HepG2 (cell line): ENCODE data around the gene NFS1. TPM values are rescaled to one million over a fixed set of nuclear protein-coding genes. Genes with fewer than 3 reads are reported as not detected.

Experiments used
- KDM3A ChIP-seq: IDR thresholded peaks from 2 replicates; pipeline ENCODE4 v1.6.1; 2018; ENCODE audit warnings: low read depth, missing compliant biosample characterization
- KIAA2018 ChIP-seq: sonication (generic); formaldehyde crosslinking; IDR thresholded peaks from 2 replicates; pipeline ENCODE4 v1.5.0; 2020; ENCODE audit warnings: mild to moderate bottlenecking, missing genetic modification reagents, borderline replicate concordance
- KLF12 ChIP-seq: sonication (generic); formaldehyde crosslinking; IDR thresholded peaks from 2 replicates; pipeline ENCODE4 v1.4.0; 2020; ENCODE audit warnings: missing genetic modification reagents, borderline replicate concordance
- NFE2L1 ChIP-seq: sonication (generic); formaldehyde crosslinking; IDR thresholded peaks from 2 replicates; pipeline ENCODE4 v1.4.0; 2020; ENCODE audit warnings: missing genetic modification reagents, mild to moderate bottlenecking, borderline replicate concordance
- POLR2A ChIP-seq, 2 experiments: IDR thresholded peaks; 2 replicates each; pipeline ENCODE4 v1.6.1; 2011; ENCODE audit warnings: low read depth in 2 of 2, low read length in 2 of 2, mild to moderate bottlenecking in 1 of 2, moderate library complexity in 1 of 2; ENCODE audit not compliant: insufficient read depth in 1 of 2
- PRPF4 ChIP-seq: fragments of 200-400 bp; formaldehyde crosslinking; IDR thresholded peaks from 2 replicates; pipeline ENCODE4 v1.6.1; 2016; ENCODE audit warnings: low read length, low read depth; ENCODE audit not compliant: poor library complexity, severe bottlenecking
- SRY ChIP-seq: sonication (generic); formaldehyde crosslinking; IDR thresholded peaks from 2 replicates; pipeline ENCODE4 v1.8.0; 2022; ENCODE audit warnings: mild to moderate bottlenecking, missing genetic modification reagents
- TBL1XR1 ChIP-seq: fragments of 150-350 bp; IDR thresholded peaks from 2 replicates; pipeline ENCODE4 v1.6.1; 2014; ENCODE audit warnings: borderline replicate concordance, low read length; ENCODE audit not compliant: partially characterized antibody
- TRIM22 ChIP-seq: fragments of 450-650 bp; IDR thresholded peaks from 2 replicates; pipeline ENCODE4 v1.6.1; 2017
- U2AF1 ChIP-seq: fragments of 200-400 bp; formaldehyde crosslinking; optimal IDR thresholded peaks from 2 replicates; pipeline ENCODE3; 2017; ENCODE audit warnings: mild to moderate bottlenecking, low read depth, low read length
- ZBTB39 ChIP-seq: sonication (generic); formaldehyde crosslinking; IDR thresholded peaks from 2 replicates; pipeline ENCODE4 v1.5.0; 2020; ENCODE audit warnings: missing genetic modification reagents
- ZFYVE20 ChIP-seq: sonication (generic); formaldehyde crosslinking; IDR thresholded peaks from 2 replicates; pipeline ENCODE4 v1.8.0; 2023; ENCODE audit warnings: low read depth, mild to moderate bottlenecking, moderate library complexity, missing genetic modification reagents, borderline replicate concordance
- ZNF205 ChIP-seq: IDR thresholded peaks from 2 replicates; pipeline ENCODE4 v1.6.1; 2018; ENCODE audit warnings: missing biosample characterization, missing genetic modification reagents
- ZNF354B ChIP-seq: sonication (generic); formaldehyde crosslinking; IDR thresholded peaks from 2 replicates; pipeline ENCODE4 v1.8.0; 2022; ENCODE audit warnings: mild to moderate bottlenecking, missing genetic modification reagents
- ZNF563 ChIP-seq: sonication (generic); formaldehyde crosslinking; IDR thresholded peaks from 2 replicates; pipeline ENCODE4 v1.8.0; 2022; ENCODE audit warnings: mild to moderate bottlenecking, moderate library complexity, missing genetic modification reagents
- polyA plus RNA-seq, 8 experiments: library from polyadenylated mRNA; depleted of rRNA in 3 of 8; stranded (reverse) in 7 of 8; unstranded in 1 of 8; fragments of >200 nt; fragmentation: Illumina TruSeq in 4 of 8; extraction: Trizol in 4 of 8; gene quantifications; 2 replicates each; pipeline versions ENCODE4 v1.2.1 to v1.2.3, GENCODE V29; 2011 to 2016; ENCODE audit warnings: low read depth in 4 of 8, missing spikeins in 1 of 8, mixed read lengths in 1 of 8; ENCODE audit not compliant: insufficient read depth in 1 of 8
- total RNA-seq, 5 experiments: library from RNA; depleted of rRNA; stranded (reverse); fragments of >200 nt; fragmentation: Illumina TruSeq; extraction: Trizol; gene quantifications; 2 replicates each; pipeline ENCODE4 v1.2.3, GENCODE V29; 2016; ENCODE audit warnings: low read depth in 1 of 5

The NFS1 gene
- total and polyA plus RNA-seq, 2 of the 13 experiments (the other 11 are each of a cell fraction or from before 2014, with no cell fraction given), result 65.9 to 88.1 TPM

DNA sequence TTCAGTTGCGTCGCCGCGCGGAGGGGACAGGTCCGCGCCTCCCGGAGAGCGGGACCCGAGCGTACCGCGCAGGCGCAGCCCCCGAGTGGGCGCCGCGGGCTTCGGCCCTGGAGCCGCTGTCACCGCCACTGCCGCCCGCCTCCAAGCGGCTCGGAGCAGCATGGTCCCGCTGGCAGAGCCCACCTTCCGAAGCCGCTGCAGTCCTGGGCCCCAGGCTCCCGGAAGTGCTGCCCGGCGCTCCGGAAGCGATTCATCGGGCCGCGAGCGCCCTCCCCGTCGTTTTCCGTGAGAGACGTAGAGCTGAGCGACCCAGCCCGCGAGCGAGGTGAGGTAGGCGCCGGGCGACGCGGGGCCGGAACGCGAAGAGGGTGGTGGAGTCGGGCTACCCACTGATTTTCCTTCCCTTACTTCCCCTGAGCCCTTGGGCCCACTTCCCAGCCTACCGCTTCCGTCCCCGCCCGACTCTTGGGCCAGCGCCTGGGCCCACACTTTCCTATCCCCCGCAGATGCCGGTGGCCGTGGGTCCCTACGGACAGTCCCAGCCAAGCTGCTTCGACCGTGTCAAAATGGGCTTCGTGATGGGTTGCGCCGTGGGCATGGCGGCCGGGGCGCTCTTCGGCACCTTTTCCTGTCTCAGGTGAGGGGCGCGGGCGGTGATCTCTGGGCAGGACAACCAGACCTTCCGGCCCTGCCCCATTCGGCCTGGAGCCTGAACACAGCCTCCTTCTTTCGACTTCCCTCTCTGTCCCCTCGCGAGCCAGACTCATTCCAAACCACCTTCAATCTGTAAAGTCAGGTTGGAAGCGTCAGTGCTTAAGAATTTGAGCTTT, at the start of gene NFS1, which contains the start of gene ROMO1 (continued):
- TF ChIP-seq ZBTB39 (peak; percentile 63; the same call in 1 of the 2 replicates), TBL1XR1 (peak; percentile 53), NFE2L1 (CRISPR knock-in tag) (peak; percentile 87), U2AF1 (no peak), PRPF4 (no peak), KIAA2018 (CRISPR knock-in tag) (peak; percentile 96; the same call in 1 of the 2 replicates), POLR2A (IDR thresholded peaks at IDR 0.05; ENCODE audit: insufficient read depth in 1 of 2, low read depth in 2 of 2, low read length in 2 of 2) (peak; percentile 93 to 96), TRIM22 (no peak), ZNF205 (CRISPR knock-in tag) (peak; percentile 97), ZFYVE20 (CRISPR knock-in tag) (peak; percentile 69; the same call in 1 of the 2 replicates), ZNF563 (CRISPR knock-in tag) (peak; percentile 89), KDM3A (CRISPR knock-in tag) (peak; percentile 98), ZNF354B (CRISPR knock-in tag) (peak; percentile 92; the same call in 1 of the 2 replicates), KLF12 (CRISPR knock-in tag) (peak; percentile 93), SRY (CRISPR knock-in tag) (peak; percentile 97)
